ENCODE measurements around the gene HHEX. TPM values are rescaled to one million over a fixed set of nuclear protein-coding genes. Genes with fewer than 3 reads are reported as not detected.
"Not testable (repeated sequence)": the region's sequence is repeated elsewhere in the genome, so short reads cannot be mapped to it uniquely, and the experiment has no call there.

The HHEX gene
- total RNA-seq, 1 donor from 2014 or later, result 76.5 TPM

DNA sequence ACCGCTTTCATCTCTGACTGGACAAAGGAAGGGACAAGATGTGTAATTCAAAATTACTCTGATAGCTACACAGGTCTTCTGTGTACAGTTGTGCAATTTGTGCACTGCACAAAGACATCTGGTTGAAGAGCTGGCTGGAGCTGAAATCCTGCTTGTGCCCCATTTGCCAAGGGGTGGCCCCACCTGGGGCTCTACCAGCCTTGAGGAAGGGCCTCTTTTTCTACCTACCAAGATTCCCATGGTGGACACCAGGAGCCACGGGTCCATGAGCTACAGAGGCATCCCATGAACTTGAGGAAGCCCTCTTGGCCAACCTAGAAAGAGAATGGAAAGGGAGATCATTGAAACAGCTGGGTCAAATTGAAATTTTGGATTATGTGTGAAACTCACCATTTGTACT is 43.2 kb downstream of the HHEX start:
- no peak for DNase-seq (ENCODE audit: extremely low read depth, low read depth, low spot score)

DNA sequence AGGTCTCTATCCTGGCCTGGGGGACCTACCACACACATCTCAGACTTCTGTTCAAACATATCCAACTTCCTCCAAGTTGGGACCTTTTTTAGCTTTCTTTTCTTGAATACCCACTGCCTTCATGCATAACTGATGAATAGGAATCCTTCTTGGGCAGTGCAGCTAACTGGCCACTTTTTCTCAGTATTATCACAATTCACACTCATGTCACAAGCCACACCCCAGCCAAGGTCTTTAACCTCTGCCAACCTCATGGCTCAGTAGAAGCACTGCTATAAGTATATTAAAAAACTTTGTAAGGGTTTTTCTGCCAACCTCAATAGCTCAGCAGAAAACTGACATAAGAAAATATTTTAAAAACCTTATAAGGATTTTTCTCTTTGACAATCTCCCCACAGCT is 44.5 kb downstream of the HHEX start:
- DNase-seq (ENCODE audit: extremely low read depth, low read depth, low spot score), result no peak

DNA sequence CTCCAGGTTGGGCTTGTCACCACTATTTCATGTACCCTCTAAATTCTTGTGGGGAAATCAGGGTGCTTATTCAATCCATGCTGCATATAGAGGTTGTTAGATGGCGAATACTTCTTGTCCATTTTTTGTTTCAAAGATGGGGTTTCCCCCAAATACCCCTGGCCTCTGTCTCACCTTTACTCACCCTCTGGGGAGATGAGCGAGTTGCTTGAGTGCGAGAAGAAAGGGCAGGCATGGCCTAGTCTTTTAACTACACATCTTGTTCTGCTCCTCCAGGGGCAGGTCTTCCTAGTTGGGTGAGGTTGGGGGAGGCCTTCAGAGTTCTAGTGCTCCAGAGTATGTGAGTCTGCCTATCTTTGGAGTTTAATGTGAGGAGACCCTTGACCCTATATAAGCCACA is 46.2 kb downstream of the HHEX start:
- no peak for DNase-seq (ENCODE audit: extremely low read depth, low read depth, low spot score)

DNA sequence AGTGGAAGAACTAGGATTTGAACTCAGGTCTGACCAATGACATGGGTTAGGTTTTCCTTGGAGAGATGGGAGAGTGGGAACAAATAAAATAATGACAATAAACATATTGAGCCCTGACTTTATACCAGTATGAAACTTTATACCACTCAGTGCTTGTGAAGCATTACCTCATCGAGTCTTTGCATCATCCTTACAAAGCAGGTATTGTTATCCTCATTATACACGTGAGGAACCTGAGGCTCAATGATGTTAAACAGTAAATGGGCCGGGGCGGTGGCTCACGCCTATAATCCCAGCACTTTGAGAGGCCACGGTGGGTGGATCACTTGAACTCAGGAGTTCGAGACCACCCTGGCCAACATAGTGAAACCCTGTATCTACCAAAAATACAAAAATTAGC is 47.7 kb downstream of the HHEX start:
- no peak for DNase-seq (ENCODE audit: extremely low read depth, low read depth, low spot score)

- DNase-seq (ENCODE audit: extremely low read depth, low read depth, low spot score), result no peak
Measured at GRCh38 chr10:92740762-92741161, 51.0 kb downstream of the HHEX start.

DNA sequence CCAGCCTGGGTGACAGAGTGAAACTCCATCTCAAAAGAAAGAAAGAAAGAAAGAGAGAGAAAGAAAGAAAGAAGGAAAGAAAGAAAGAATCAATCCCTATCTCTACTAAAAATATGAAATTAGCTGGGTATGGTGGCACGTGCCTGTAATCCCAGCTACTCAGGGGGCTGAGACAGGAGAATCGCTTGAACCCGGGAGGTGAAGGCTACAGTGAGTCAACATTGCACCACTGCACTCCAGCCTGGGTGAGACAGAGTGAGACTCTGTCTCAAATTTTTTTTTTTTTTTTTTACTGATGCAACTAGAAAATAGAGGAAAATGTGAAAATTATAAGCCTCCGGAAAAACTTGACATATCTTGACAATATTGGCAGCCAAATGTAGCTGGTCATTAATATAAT is 52.0 kb downstream of the HHEX start:
- DNase-seq (ENCODE audit: extremely low read depth, low read depth, low spot score), result not testable (repeated sequence)

- DNase-seq (ENCODE audit: extremely low read depth, low read depth, low spot score), result no peak
Measured at GRCh38 chr10:92742331-92743228, 52.8 kb downstream of the HHEX start.

Other genes with a start within 250 kb of the HHEX start
- gene IDE, start 115.9 kb upstream of the HHEX start, total RNA-seq, result 26.0 and 30.7 TPM in 2 replicates
- 4.5 and 9.6 TPM in 2 replicates for gene KIF11, start 96.8 kb upstream of the HHEX start, total RNA-seq
- 21.7 and 37.6 TPM in 2 replicates for gene EXOC6, start 158.6 kb downstream of the HHEX start, total RNA-seq

Data from glomerular endothelial cell (primary cell).